ENCODE results near the gene NRIP1. TPM values are rescaled to one million over a fixed set of nuclear protein-coding genes. Genes with fewer than 3 reads are reported as not detected.

Gene NRIP1
- polyA plus RNA-seq, 3 donors, result 4.3 to 28.2 (median 23.5) TPM

GRCh38 chr21:14998784-14999183 lies 66.0 kb downstream of the NRIP1 start:
- no peaks in the 10 kb centered on the region for H3K9me3 ChIP-seq (replicated peaks in 1 of 2; ENCODE audit: control insufficient read depth in 1 of 2, insufficient read depth in 1 of 2, low read length in 2 of 2)
- no peak overlapping the region for H3K4me2 ChIP-seq (replicated peaks; ENCODE audit: extremely low read depth, low read length, poor library complexity, severe bottlenecking)
- H3K27me3 Mint-ChIP-seq (ENCODE audit: low read depth in 3 of 3), result no peaks in the 10 kb centered on the region
- no peak overlapping the region for H3K27ac ChIP-seq (ENCODE audit: low read depth in 1 of 2, low read length in 2 of 2)
- no peak overlapping the region for H2AFZ ChIP-seq (ENCODE audit: insufficient read depth, low read depth, low read length, poor library complexity, severe bottlenecking)
- DNase-seq, result no peak
- H3K9me3 Mint-ChIP-seq, result no peaks in the 10 kb centered on the region
- 100% methylated on average over 1 of the region's 4 CpGs for WGBS (ENCODE audit: insufficient coverage)
- H3K27me3 ChIP-seq (ENCODE audit: control insufficient read depth in 2 of 2, insufficient read depth in 2 of 2, low read length in 2 of 2), result no peaks in the 10 kb centered on the region
- H3K27ac Mint-ChIP-seq, result peak overlapping the region in 1 of 7 donors; percentile 10
- no peak overlapping the region for H3K4me3 ChIP-seq (replicated peaks in 1 of 3; ENCODE audit: low read depth in 2 of 3, low read length in 3 of 3)
- intact Hi-C loops (cut with micrococcal nuclease), result no loop called here
- H3K36me3 Mint-ChIP-seq, result peaks cover 26 to 28% of the 10 kb centered on the region in 2 donors
- H3K79me2 ChIP-seq (ENCODE audit: insufficient read depth, low read length), result peaks cover 94% of the 10 kb centered on the region
- peaks cover 3 to 24% of the 10 kb centered on the region in 2 donors for H3K36me3 ChIP-seq (replicated peaks in 1 of 2; ENCODE audit: control insufficient read depth in 1 of 2, insufficient read depth in 2 of 2, low read length in 2 of 2)
- H4K20me1 ChIP-seq (ENCODE audit: insufficient read depth, low read length), result peaks cover 95% of the 10 kb centered on the region
- no peaks in the 10 kb centered on the region for H3K4me1 ChIP-seq (ENCODE audit: control insufficient read depth in 1 of 2, insufficient read depth in 2 of 2, low read length in 2 of 2)
- H3K4me1 Mint-ChIP-seq, result peaks cover 15% of the 10 kb centered on the region
- TF ChIP-seq CTCF (IDR thresholded peaks at IDR 0.05), result no peak
- H3K9ac ChIP-seq (ENCODE audit: insufficient read depth, low read length, poor library complexity, severe bottlenecking), result no peak overlapping the region
- no peak overlapping the region for H3K4me3 Mint-ChIP-seq

GRCh38 chr21:14998336-14998735 lies 66.5 kb downstream of the NRIP1 start:
- H3K4me1 ChIP-seq (ENCODE audit: control insufficient read depth in 1 of 2, insufficient read depth in 2 of 2, low read length in 2 of 2), result no peaks in the 10 kb centered on the region
- no peak overlapping the region for H2AFZ ChIP-seq (ENCODE audit: insufficient read depth, low read depth, low read length, poor library complexity, severe bottlenecking)
- Mint-ChIP-seq H3K4me3 (no peak overlapping the region), H3K27me3 (ENCODE audit: low read depth in 3 of 3) (no peaks in the 10 kb centered on the region), H3K9me3 (no peaks in the 10 kb centered on the region), H3K27ac (peak overlapping the region in 3 of 7 donors; percentile 30 to 55 (median 54)), H3K36me3 (peaks cover 24 to 27% of the 10 kb centered on the region in 2 donors), H3K4me1 (peaks cover 15% of the 10 kb centered on the region)
- peak overlapping the region in 1 of 2 donors; percentile 39 for H3K27ac ChIP-seq (ENCODE audit: low read depth in 1 of 2, low read length in 2 of 2)
- no peak for DNase-seq
- no peak overlapping the region for H3K4me3 ChIP-seq (replicated peaks in 1 of 3; ENCODE audit: low read depth in 2 of 3, low read length in 3 of 3)
- intact Hi-C loops (cut with micrococcal nuclease), result no loop called here
- H3K9ac ChIP-seq (ENCODE audit: insufficient read depth, low read length, poor library complexity, severe bottlenecking), result no peak overlapping the region
- H3K36me3 ChIP-seq (replicated peaks in 1 of 2; ENCODE audit: control insufficient read depth in 1 of 2, insufficient read depth in 2 of 2, low read length in 2 of 2), result peaks cover 2 to 22% of the 10 kb centered on the region in 2 donors
- H3K79me2 ChIP-seq (ENCODE audit: insufficient read depth, low read length), result peaks cover 94% of the 10 kb centered on the region
- H4K20me1 ChIP-seq (ENCODE audit: insufficient read depth, low read length), result peaks cover 95% of the 10 kb centered on the region
- TF ChIP-seq CTCF (IDR thresholded peaks at IDR 0.05), result no peak
- H3K9me3 ChIP-seq (replicated peaks in 1 of 2; ENCODE audit: control insufficient read depth in 1 of 2, insufficient read depth in 1 of 2, low read length in 2 of 2), result no peaks in the 10 kb centered on the region
- no CpG with 5 or more reads among the region's 3 CpGs for WGBS (ENCODE audit: insufficient coverage)
- no peak overlapping the region for H3K4me2 ChIP-seq (replicated peaks; ENCODE audit: extremely low read depth, low read length, poor library complexity, severe bottlenecking)
- no peaks in the 10 kb centered on the region for H3K27me3 ChIP-seq (ENCODE audit: control insufficient read depth in 2 of 2, insufficient read depth in 2 of 2, low read length in 2 of 2)

Data from CD14-positive monocyte (primary cell).